ENCODE data around the gene CLTA. TPM values are rescaled to one million over a fixed set of nuclear protein-coding genes. Genes with fewer than 3 reads are reported as not detected.
"Not testable (repeated sequence)": the region's sequence is repeated elsewhere in the genome, so short reads cannot be mapped to it uniquely, and the experiment has no call there.

CLTA gene
- total and polyA plus RNA-seq, 10 of the 15 experiments (the other 5 are each of a cell fraction or from before 2014, with no cell fraction given): 49.0 to 241 (median 168) TPM

GRCh38 chr9:36158917-36159316 lies 31.8 kb upstream of the CLTA start:
- intact Hi-C loops (cut with micrococcal nuclease; ENCODE audit: unreplicated experiment) (no loop called here), in situ Hi-C loops (cut with MboI) (no loop called here)
- Histone ChIP-seq H3K79me2 (ENCODE audit: control insufficient read depth, insufficient read depth, low read length) (no peaks in the 10 kb centered on the region), H3K9me3 (replicated peaks; ENCODE audit: control insufficient read depth, insufficient read depth, low read length) (no peaks in the 10 kb centered on the region; the same call in 2 of the 3 replicates), H2AFZ (ENCODE audit: control insufficient read depth, low read depth, low read length) (no peak overlapping the region), H3K27ac (ENCODE audit: control insufficient read depth, insufficient read depth) (no peak overlapping the region), H3K36me3 (ENCODE audit: control insufficient read depth in 2 of 2, insufficient read depth in 2 of 2, low read length in 1 of 2) (no peaks in the 10 kb centered on the region), H3K27me3 (replicated peaks in 1 of 2; ENCODE audit: control insufficient read depth in 2 of 2, insufficient read depth in 2 of 2, low read length in 1 of 2) (no peaks in the 10 kb centered on the region), H4K20me1 (ENCODE audit: control insufficient read depth, insufficient read depth) (no peaks in the 10 kb centered on the region), H3K4me3 (no peak overlapping the region), H3K4me2 (ENCODE audit: control insufficient read depth, insufficient read depth) (no peak overlapping the region), H3K9ac (ENCODE audit: control insufficient read depth, insufficient read depth, low read length) (no peak overlapping the region), H3K4me1 (ENCODE audit: control insufficient read depth, insufficient read depth, low read length) (no peaks in the 10 kb centered on the region)
- CTCF ChIA-PET: interaction anchor here (0.8 to 1.8 kb wide), 2 partner anchors 56 to 67 kb away, joined by 3 to 6 read pairs; no protein-coding TSS in a partner anchor
- SMC1A ChIA-PET (ENCODE audit: uncharacterized antibody, unreplicated experiment): no interaction called here
- WGBS (ENCODE audit: insufficient coverage, insufficient replicate concordance, low lambda C conversion rate, missing lambda C conversion rate): 85% methylated on average over 7 of the region's 7 CpGs
- DNase-seq (ENCODE audit: low read depth, low spot score): no peak
- RAD21 ChIA-PET (ENCODE audit: unreplicated experiment): no interaction called here
- POLR2A ChIA-PET: no interaction called here
- ATAC-seq: no peak
- BruUV-seq (replicated peaks): no TSS peak
- FAIRE-seq: no peak
- no peak for TF ChIP-seq SMAD1 (IDR thresholded peaks at IDR 0.05; ENCODE audit: low read depth, partially characterized antibody)
- no peak for TF ChIP-seq ETV6 (conservative IDR thresholded peaks at IDR 0.05 in 1 of 2, IDR thresholded peaks at IDR 0.05 in 1 of 2; ENCODE audit: borderline replicate concordance in 1 of 2, low read depth in 1 of 2)
- TF ChIP-seq NR2C2 (IDR thresholded peaks at IDR 0.05; ENCODE audit: borderline replicate concordance, control insufficient read depth, insufficient read length, low read depth): no peak
- TF ChIP-seq KLF5 (IDR thresholded peaks at IDR 0.05; ENCODE audit: partially characterized antibody): no peak

GRCh38 chr9:36159509-36159908 lies 31.2 kb upstream of the CLTA start:
- BruUV-seq (replicated peaks); H3K36me3 ChIP-seq (ENCODE audit: control insufficient read depth in 2 of 2, insufficient read depth in 2 of 2, low read length in 1 of 2); H3K27ac ChIP-seq (ENCODE audit: control insufficient read depth, insufficient read depth); ATAC-seq; H3K9me3 ChIP-seq (replicated peaks; ENCODE audit: control insufficient read depth, insufficient read depth, low read length); H3K9ac ChIP-seq (ENCODE audit: control insufficient read depth, insufficient read depth, low read length); RAD21 ChIA-PET (ENCODE audit: unreplicated experiment); H3K79me2 ChIP-seq (ENCODE audit: control insufficient read depth, insufficient read depth, low read length); H2AFZ ChIP-seq (ENCODE audit: control insufficient read depth, low read depth, low read length); H3K27me3 ChIP-seq (replicated peaks in 1 of 2; ENCODE audit: control insufficient read depth in 2 of 2, insufficient read depth in 2 of 2, low read length in 1 of 2); intact Hi-C loops (cut with micrococcal nuclease; ENCODE audit: unreplicated experiment); H3K4me3 ChIP-seq; SMC1A ChIA-PET (ENCODE audit: uncharacterized antibody, unreplicated experiment); H4K20me1 ChIP-seq (ENCODE audit: control insufficient read depth, insufficient read depth); H3K4me1 ChIP-seq (ENCODE audit: control insufficient read depth, insufficient read depth, low read length); DNase-seq (ENCODE audit: low read depth, low spot score); H3K4me2 ChIP-seq (ENCODE audit: control insufficient read depth, insufficient read depth); POLR2A ChIA-PET; in situ Hi-C loops (cut with MboI); FAIRE-seq: not testable (repeated sequence)
- 65% methylated on average over 4 of the region's 4 CpGs for WGBS (ENCODE audit: insufficient coverage, insufficient replicate concordance, low lambda C conversion rate, missing lambda C conversion rate)
- CTCF ChIA-PET: interaction anchor here (0.8 to 1.8 kb wide), 3 partner anchors 9 to 67 kb away, joined by 3 to 6 read pairs (median 3); no protein-coding TSS in a partner anchor

- in situ Hi-C loops (cut with MboI); H3K36me3 ChIP-seq (ENCODE audit: control insufficient read depth in 2 of 2, insufficient read depth in 2 of 2, low read length in 1 of 2); ATAC-seq; H3K27me3 ChIP-seq (replicated peaks in 1 of 2; ENCODE audit: control insufficient read depth in 2 of 2, insufficient read depth in 2 of 2, low read length in 1 of 2); H4K20me1 ChIP-seq (ENCODE audit: control insufficient read depth, insufficient read depth); H3K79me2 ChIP-seq (ENCODE audit: control insufficient read depth, insufficient read depth, low read length); H3K9ac ChIP-seq (ENCODE audit: control insufficient read depth, insufficient read depth, low read length); H3K9me3 ChIP-seq (replicated peaks; ENCODE audit: control insufficient read depth, insufficient read depth, low read length); DNase-seq (ENCODE audit: low read depth, low spot score); BruUV-seq (replicated peaks); FAIRE-seq; H2AFZ ChIP-seq (ENCODE audit: control insufficient read depth, low read depth, low read length); POLR2A ChIA-PET; H3K4me3 ChIP-seq; H3K27ac ChIP-seq (ENCODE audit: control insufficient read depth, insufficient read depth); H3K4me1 ChIP-seq (ENCODE audit: control insufficient read depth, insufficient read depth, low read length); H3K4me2 ChIP-seq (ENCODE audit: control insufficient read depth, insufficient read depth): not testable (repeated sequence)
- RAD21 ChIA-PET (ENCODE audit: unreplicated experiment): interaction anchor here (0.7 kb wide), 1 partner anchor 41 kb away, joined by 3 read pairs; no protein-coding TSS in a partner anchor
- intact Hi-C loops (cut with micrococcal nuclease; ENCODE audit: unreplicated experiment): loop anchor here (10.0 kb wide), 1 partner anchor 125 kb away; the partner anchor contains the start of gene RECK
- SMC1A ChIA-PET (ENCODE audit: uncharacterized antibody, unreplicated experiment): interaction anchor here (0.9 kb wide), 1 partner anchor 57 kb away, joined by 3 read pairs; no protein-coding TSS in a partner anchor
- CTCF ChIA-PET: interaction anchor here (0.7 to 1.8 kb wide), 3 partner anchors 9 to 57 kb away, joined by 3 to 6 read pairs (median 3); no protein-coding TSS in a partner anchor
- 54% methylated on average over 11 of the region's 11 CpGs for WGBS (ENCODE audit: insufficient coverage, insufficient replicate concordance, low lambda C conversion rate, missing lambda C conversion rate)
Measured at GRCh38 chr9:36160126-36160525, 30.6 kb upstream of the CLTA start.
